HFFc6 (cell line): Measurements from ENCODE around the gene RNF181. TPM values are rescaled to one million over a fixed set of nuclear protein-coding genes. Genes with fewer than 3 reads are reported as not detected.
"Not testable (repeated sequence)": the region's sequence is repeated elsewhere in the genome, so short reads cannot be mapped to it uniquely, and the experiment has no call there.

Experiments
- DNase-seq: peaks from one replicate; pipeline ENCODE4 v3.0.0-alpha.2; 2018
- H3K27ac Mint-ChIP-seq: 2 replicates; pipeline ENCODE4 v1.8.0; 2020; ENCODE audit warnings: mild to moderate bottlenecking, mixed read lengths
- H3K27me3 Mint-ChIP-seq: 2 replicates; pipeline ENCODE4 v1.8.0; 2021; ENCODE audit warnings: mild to moderate bottlenecking, moderate library complexity, mixed read lengths; ENCODE audit not compliant: insufficient read depth
- H3K36me3 Mint-ChIP-seq: 2 replicates; pipeline ENCODE4 v1.8.0; 2021; ENCODE audit warnings: low read depth, mixed read lengths
- H3K4me1 Mint-ChIP-seq: 2 replicates; pipeline ENCODE4 v1.8.0; 2020; ENCODE audit warnings: low read depth, mixed read lengths
- H3K4me3 Mint-ChIP-seq: 2 replicates; pipeline ENCODE4 v1.8.0; 2020; ENCODE audit warnings: mild to moderate bottlenecking, moderate library complexity, mixed read lengths
- H3K9me3 Mint-ChIP-seq: 2 replicates; pipeline ENCODE4 v1.8.0; 2020; ENCODE audit warnings: mild to moderate bottlenecking, mixed read lengths
- total RNA-seq, 6 experiments: library from RNA; stranded (reverse); fragmentation: NEBNext Ultra II Directional; extraction: Animal tissue kit (Norgen Biotek cat#: 25700); gene quantifications; 2 replicates in 1 of 6; 3 replicates in 5 of 6; pipeline ENCODE4 v1.2.3, GENCODE V29; 2021
- TF ChIP-seq, protein P1 (sequence below): fragments of 200-600 bp; sonication (generic); IDR thresholded peaks from 2 replicates; pipeline ENCODE4 v1.5.0; 2021; ENCODE audit warnings: antibody characterized with exemption, mild to moderate bottlenecking

The RNF181 gene
- total RNA-seq, 6 experiments from 2014 or later, result 121 to 160 (median 146) TPM

DNA sequence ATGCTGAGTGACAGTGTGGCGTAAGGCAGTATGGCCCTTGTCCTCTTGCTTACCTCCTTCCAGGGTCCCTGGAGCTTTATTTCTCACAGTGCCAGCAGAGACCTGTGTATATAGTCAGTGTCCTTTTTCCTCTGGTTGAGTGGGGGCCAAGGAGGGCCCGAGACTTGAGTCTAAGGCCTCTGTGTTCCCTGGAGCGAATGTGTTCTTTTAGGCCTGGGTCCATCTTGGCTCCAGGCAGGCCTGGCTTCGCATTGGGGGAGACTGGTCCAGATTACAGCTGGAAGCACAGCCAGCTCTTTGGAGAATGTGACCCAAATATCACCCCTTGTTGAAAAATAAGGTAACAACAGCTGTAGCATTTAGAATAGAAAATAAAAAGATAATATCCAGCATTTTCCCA is 6.4 kb upstream of the RNF181 start:
- H3K27ac Mint-ChIP-seq, result no peak overlapping the region
- H3K4me3 Mint-ChIP-seq, result no peak overlapping the region
- no peaks in the 10 kb centered on the region for H3K9me3 Mint-ChIP-seq
- no peak for DNase-seq
- peaks cover 4% of the 10 kb centered on the region; the same call in 1 of the 2 replicates for H3K36me3 Mint-ChIP-seq
- TF ChIP-seq, protein P1, sequence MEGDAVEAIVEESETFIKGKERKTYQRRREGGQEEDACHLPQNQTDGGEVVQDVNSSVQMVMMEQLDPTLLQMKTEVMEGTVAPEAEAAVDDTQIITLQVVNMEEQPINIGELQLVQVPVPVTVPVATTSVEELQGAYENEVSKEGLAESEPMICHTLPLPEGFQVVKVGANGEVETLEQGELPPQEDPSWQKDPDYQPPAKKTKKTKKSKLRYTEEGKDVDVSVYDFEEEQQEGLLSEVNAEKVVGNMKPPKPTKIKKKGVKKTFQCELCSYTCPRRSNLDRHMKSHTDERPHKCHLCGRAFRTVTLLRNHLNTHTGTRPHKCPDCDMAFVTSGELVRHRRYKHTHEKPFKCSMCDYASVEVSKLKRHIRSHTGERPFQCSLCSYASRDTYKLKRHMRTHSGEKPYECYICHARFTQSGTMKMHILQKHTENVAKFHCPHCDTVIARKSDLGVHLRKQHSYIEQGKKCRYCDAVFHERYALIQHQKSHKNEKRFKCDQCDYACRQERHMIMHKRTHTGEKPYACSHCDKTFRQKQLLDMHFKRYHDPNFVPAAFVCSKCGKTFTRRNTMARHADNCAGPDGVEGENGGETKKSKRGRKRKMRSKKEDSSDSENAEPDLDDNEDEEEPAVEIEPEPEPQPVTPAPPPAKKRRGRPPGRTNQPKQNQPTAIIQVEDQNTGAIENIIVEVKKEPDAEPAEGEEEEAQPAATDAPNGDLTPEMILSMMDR, result no peak
- H3K27me3 Mint-ChIP-seq, result no peaks in the 10 kb centered on the region; the same call in 1 of the 2 replicates
- peaks cover 54% of the 10 kb centered on the region for H3K4me1 Mint-ChIP-seq

DNA sequence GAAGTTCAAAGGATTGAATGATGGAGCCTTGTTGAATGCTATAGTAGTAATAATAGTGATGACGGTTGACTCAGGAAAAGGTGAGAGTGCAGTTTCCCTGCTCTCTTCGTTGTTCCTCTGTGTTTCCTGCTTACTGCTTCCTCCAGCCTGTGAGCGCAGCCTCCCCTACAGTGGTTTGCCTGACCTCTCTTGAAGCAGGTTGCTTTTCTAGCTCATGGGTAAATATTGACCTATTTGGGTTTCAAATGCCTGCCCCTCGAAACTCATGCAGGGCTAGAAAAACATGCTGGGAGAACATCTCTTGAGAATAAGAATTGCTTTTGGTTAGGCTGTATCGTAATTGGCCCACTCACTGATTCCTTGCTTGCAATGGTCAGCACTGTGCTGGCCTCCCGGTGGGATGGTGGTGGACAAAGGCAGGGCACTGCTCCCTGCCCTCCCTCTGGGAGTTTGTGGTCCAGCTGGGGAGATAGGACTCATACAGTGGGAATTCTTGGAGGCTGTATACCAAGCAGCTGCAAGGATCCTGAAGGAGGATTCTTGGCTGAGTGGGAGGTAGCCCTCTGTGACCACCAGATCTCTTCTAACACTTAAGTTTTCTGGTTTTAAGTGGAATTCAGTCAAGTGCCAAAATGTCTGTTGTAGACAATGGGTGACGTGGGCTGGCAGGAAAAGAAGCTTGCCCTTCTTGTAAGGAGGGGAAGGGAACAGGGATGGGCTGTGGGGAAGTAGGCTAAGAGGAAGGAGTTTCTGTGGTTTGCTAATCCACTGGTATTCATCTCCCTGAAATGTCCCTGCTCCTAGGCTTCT is 5.4 kb upstream of the RNF181 start:
- Mint-ChIP-seq H3K36me3 (peaks cover 4% of the 10 kb centered on the region; the same call in 1 of the 2 replicates), H3K27ac (peak overlapping the region; percentile 86)
- TF ChIP-seq, protein P1, result no peak

GRCh38 chr2:85590950-85591349 is 4.6 kb upstream of the RNF181 start:
- DNase-seq, result no peak
- Mint-ChIP-seq H3K27ac (peak overlapping the region; percentile 86), H3K27me3 (no peaks in the 10 kb centered on the region; the same call in 1 of the 2 replicates), H3K4me1 (peaks cover 50% of the 10 kb centered on the region), H3K4me3 (no peak overlapping the region), H3K36me3 (peaks cover 4% of the 10 kb centered on the region; the same call in 1 of the 2 replicates), H3K9me3 (no peaks in the 10 kb centered on the region)
- TF ChIP-seq, protein P1, result no peak

More for the DNA sequence above, 5.4 kb upstream of the RNF181 start:
- DNase-seq, result peak; percentile 72
- H3K4me1 Mint-ChIP-seq, result peaks cover 58% of the 10 kb centered on the region
- H3K4me3 Mint-ChIP-seq, result peak overlapping the region; percentile 44
- no peaks in the 10 kb centered on the region for H3K9me3 Mint-ChIP-seq
- H3K27me3 Mint-ChIP-seq, result no peaks in the 10 kb centered on the region; the same call in 1 of the 2 replicates

- H3K27ac Mint-ChIP-seq, result peak overlapping the region; percentile 86; the same call in 1 of the 2 replicates
- H3K27me3 Mint-ChIP-seq, result no peaks in the 10 kb centered on the region; the same call in 1 of the 2 replicates
- no peaks in the 10 kb centered on the region for H3K9me3 Mint-ChIP-seq
- peaks cover 51% of the 10 kb centered on the region for H3K4me1 Mint-ChIP-seq
- H3K4me3 Mint-ChIP-seq, result no peak overlapping the region
- peaks cover 4% of the 10 kb centered on the region; the same call in 1 of the 2 replicates for H3K36me3 Mint-ChIP-seq
- TF ChIP-seq, protein P1, result no peak
- DNase-seq, result no peak
Measured at GRCh38 chr2:85591563-85591962, 4.0 kb upstream of the RNF181 start.

- peaks cover 57% of the 10 kb centered on the region for H3K4me1 Mint-ChIP-seq
- peak overlapping the region; percentile 18; the same call in 1 of the 2 replicates for H3K27ac Mint-ChIP-seq
- H3K4me3 Mint-ChIP-seq, DNase-seq, H3K36me3 Mint-ChIP-seq, H3K27me3 Mint-ChIP-seq, H3K9me3 Mint-ChIP-seq: not testable (repeated sequence)
Measured at GRCh38 chr2:85592299-85592698, 3.2 kb upstream of the RNF181 start.

DNA sequence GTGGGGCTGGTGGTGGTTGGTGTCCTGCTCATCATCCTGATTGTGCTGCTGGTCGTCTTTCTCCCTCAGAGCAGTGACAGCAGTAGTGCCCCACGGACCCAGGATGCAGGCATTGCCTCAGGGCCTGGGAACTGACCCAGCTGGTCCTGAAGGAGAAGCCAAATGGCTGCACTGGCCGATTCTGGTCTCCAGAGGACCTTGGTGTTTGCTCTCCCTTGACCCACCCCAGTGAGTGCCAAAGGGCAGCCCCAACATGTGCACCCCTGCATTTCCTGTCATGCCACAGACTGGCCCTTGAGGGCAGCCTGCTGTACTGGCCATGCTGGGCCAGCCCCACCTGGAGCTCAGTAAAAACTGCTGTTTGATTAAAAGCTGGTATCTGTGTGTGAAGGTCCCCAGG is 2.5 kb upstream of the RNF181 start:
- TF ChIP-seq, protein P1, result no peak
- Mint-ChIP-seq H3K36me3 (peaks cover 4% of the 10 kb centered on the region; the same call in 1 of the 2 replicates), H3K4me1 (peaks cover 51% of the 10 kb centered on the region), H3K9me3 (no peaks in the 10 kb centered on the region), H3K27ac (no peak overlapping the region), H3K4me3 (no peak overlapping the region), H3K27me3 (peaks cover 2% of the 10 kb centered on the region; the same call in 1 of the 2 replicates)
- DNase-seq, result no peak
